Glutamatergic neuron (in vitro differentiated cells): ENCODE results near the gene GORAB. TPM values are rescaled to one million over a fixed set of nuclear protein-coding genes. Genes with fewer than 3 reads are reported as not detected.

Experiments
- DNase-seq: peaks from one replicate; pipeline ENCODE4 v3.0.0; 2022
- H3K27ac Mint-ChIP-seq: one replicate; pipeline ENCODE4 v1.8.0; 2020; ENCODE audit warnings: mild to moderate bottlenecking, mixed read lengths, inconsistent platforms; ENCODE audit not compliant: unreplicated experiment
- H3K27me3 Mint-ChIP-seq: one replicate; pipeline ENCODE4 v1.8.0; 2020; ENCODE audit warnings: mild to moderate bottlenecking, moderate library complexity, mixed read lengths, inconsistent platforms; ENCODE audit not compliant: unreplicated experiment
- H3K36me3 Mint-ChIP-seq: one replicate; pipeline ENCODE4 v1.8.0; 2020; ENCODE audit warnings: mild to moderate bottlenecking, mixed read lengths, inconsistent platforms; ENCODE audit not compliant: unreplicated experiment
- H3K4me1 Mint-ChIP-seq: one replicate; pipeline ENCODE4 v1.8.0; 2020; ENCODE audit warnings: mild to moderate bottlenecking, low read depth, mixed read lengths, inconsistent platforms; ENCODE audit not compliant: unreplicated experiment
- H3K4me3 Mint-ChIP-seq: one replicate; pipeline ENCODE4 v1.8.0; 2020; ENCODE audit warnings: mild to moderate bottlenecking, mixed read lengths, inconsistent platforms; ENCODE audit not compliant: unreplicated experiment
- H3K9me3 Mint-ChIP-seq: one replicate; pipeline ENCODE4 v1.8.0; 2020; ENCODE audit warnings: mild to moderate bottlenecking, moderate library complexity, mixed read lengths, inconsistent platforms; ENCODE audit not compliant: unreplicated experiment
- total RNA-seq: library from RNA; stranded (reverse); fragmentation: NEBNext Ultra II Directional; extraction: Animal tissue kit (Norgen Biotek cat#: 25700); gene quantifications from one replicate; pipeline ENCODE4 v1.2.1, GENCODE V29; 2021; ENCODE audit not compliant: unreplicated experiment
- TF ChIP-seq, protein P1 (sequence below): fragments of 200-600 bp; sonication (generic); IDR thresholded peaks from one replicate; pipeline ENCODE4 v1.5.0; 2021; ENCODE audit not compliant: partially characterized antibody, unreplicated experiment

GORAB gene
- total RNA-seq, 1 donor from 2014 or later = 9.1 TPM

DNA sequence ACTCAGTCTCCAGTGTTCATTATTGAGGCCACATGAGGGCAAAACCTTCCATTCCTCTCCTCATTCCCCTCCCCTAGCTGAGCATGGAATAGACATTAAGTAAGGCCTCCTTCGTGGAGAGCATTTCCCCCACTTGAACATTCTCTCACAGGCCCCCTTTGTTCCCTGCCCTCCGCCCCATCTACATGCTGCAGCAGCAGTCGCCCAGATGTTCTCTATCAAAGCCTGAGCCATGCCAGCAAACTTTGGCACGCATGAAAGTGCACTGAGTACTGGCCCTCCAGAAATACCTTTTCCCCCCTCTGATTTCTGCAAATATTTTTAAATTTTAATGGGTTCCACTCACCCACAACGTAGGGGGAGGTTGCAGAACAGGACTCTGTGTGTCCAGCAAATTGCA lies 20.9 kb upstream of the GORAB start:
- H3K36me3 Mint-ChIP-seq = no peaks in the 10 kb centered on the region
- no peak overlapping the region for H3K4me3 Mint-ChIP-seq
- TF ChIP-seq, protein P1, sequence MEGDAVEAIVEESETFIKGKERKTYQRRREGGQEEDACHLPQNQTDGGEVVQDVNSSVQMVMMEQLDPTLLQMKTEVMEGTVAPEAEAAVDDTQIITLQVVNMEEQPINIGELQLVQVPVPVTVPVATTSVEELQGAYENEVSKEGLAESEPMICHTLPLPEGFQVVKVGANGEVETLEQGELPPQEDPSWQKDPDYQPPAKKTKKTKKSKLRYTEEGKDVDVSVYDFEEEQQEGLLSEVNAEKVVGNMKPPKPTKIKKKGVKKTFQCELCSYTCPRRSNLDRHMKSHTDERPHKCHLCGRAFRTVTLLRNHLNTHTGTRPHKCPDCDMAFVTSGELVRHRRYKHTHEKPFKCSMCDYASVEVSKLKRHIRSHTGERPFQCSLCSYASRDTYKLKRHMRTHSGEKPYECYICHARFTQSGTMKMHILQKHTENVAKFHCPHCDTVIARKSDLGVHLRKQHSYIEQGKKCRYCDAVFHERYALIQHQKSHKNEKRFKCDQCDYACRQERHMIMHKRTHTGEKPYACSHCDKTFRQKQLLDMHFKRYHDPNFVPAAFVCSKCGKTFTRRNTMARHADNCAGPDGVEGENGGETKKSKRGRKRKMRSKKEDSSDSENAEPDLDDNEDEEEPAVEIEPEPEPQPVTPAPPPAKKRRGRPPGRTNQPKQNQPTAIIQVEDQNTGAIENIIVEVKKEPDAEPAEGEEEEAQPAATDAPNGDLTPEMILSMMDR = no peak
- no peak for DNase-seq
- no peaks in the 10 kb centered on the region for H3K27me3 Mint-ChIP-seq
- no peak overlapping the region for H3K27ac Mint-ChIP-seq
- peaks cover 1% of the 10 kb centered on the region for H3K9me3 Mint-ChIP-seq
- no peaks in the 10 kb centered on the region for H3K4me1 Mint-ChIP-seq

DNA sequence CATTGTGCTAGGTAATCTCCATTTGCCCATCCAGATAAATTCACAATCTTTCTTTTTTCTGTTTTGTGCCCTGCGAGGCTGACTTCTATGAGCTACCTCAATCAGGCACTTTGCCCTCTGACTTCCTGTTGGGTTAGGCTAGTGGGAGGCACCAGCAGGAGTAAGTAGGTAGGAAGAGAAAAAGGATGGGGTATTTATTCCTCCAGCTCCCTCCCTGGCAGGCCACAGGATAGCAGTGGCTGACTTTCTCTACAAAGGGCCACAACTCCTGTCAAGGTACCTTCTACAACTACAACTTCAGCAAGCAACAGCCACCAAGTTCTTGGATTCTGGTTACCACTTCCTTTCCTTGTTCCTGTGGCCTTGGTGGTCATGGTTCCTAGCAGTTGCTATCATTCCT lies 18.8 kb upstream of the GORAB start:
- Mint-ChIP-seq H3K27me3 (no peaks in the 10 kb centered on the region), H3K9me3 (peaks cover 1% of the 10 kb centered on the region), H3K4me3 (no peak overlapping the region), H3K27ac (no peak overlapping the region), H3K4me1 (no peaks in the 10 kb centered on the region), H3K36me3 (no peaks in the 10 kb centered on the region)
- DNase-seq = no peak
- TF ChIP-seq, protein P1 = no peak

DNA sequence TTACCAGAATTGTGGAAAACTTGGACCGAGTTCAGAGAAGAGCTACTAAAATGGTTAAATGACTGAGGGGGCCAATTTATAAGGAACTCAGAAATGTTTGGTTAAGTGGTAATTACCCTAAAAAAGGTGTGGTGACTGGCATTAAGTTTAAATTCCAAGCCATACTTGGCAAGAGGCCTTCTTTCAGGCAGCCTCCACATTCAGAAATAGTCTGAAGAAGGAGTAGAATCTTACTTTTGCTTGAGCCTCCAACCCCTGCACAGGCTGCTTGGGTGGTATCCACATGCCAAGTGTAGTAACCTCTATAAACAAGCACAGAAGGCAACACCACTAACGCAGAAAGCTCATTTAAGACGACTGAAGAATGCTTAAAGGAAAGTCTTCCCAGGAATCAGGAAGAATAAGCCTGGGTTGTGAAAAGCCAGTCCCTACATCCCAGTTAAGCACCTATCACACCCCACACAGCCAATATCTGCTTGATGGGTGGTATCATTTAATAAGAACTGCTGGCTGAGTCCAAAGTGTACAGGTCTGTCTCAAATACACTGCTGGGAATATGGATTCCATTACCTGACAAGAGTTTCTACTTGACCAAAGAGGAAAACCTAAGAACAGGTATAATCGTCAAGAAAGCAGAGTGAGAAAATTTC lies 13.7 kb upstream of the GORAB start:
- Mint-ChIP-seq H3K4me1 (no peaks in the 10 kb centered on the region), H3K27ac (no peak overlapping the region), H3K9me3 (no peaks in the 10 kb centered on the region), H3K4me3 (no peak overlapping the region), H3K27me3 (no peaks in the 10 kb centered on the region), H3K36me3 (no peaks in the 10 kb centered on the region)
- DNase-seq = no peak
- TF ChIP-seq, protein P1 = no peak

DNA sequence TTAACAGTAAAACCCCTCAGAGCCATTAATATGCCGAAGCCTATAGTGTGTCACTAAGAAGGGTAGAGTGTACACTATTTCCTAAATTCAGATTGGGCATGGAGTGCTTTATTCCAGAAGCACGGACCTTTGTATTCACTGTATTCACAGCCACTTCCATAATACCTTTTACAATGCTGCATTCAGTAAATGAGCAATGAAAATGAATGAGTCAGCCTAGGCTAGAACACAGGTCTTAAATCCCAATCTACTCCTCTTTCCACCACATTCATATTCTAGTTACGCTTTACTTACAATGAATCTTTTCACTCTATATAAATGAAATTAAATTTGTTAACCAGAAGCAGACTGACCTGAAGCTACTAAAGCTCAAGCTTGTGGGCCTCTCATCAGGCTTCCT lies 13.0 kb upstream of the GORAB start:
- TF ChIP-seq, protein P1 = no peak
- Mint-ChIP-seq H3K36me3 (no peaks in the 10 kb centered on the region), H3K9me3 (no peaks in the 10 kb centered on the region)

DNA sequence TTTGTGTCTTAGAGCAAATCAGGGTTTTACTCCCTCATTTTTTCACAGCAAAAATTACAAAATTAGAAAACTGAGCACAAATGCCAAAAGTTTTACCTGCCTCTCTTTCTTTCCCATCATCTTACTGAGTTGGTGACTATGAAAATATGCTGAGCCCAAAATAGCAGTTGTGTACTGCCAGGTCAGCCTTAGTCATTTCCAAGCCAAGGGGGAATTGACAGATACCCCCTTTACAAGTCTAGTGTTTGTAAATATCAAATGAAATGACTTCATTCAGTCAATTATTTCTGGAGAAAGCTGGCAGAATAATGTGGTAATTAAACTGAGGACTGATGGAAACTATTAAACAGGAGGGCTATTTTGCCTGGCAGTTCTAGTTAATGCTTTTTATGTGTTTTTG lies 11.4 kb upstream of the GORAB start:
- Mint-ChIP-seq H3K27ac (no peak overlapping the region), H3K4me3 (no peak overlapping the region), H3K36me3 (no peaks in the 10 kb centered on the region), H3K27me3 (no peaks in the 10 kb centered on the region), H3K4me1 (no peaks in the 10 kb centered on the region), H3K9me3 (no peaks in the 10 kb centered on the region)
- TF ChIP-seq, protein P1 = no peak
- DNase-seq = no peak

More for the DNA sequence above, 13.0 kb upstream of the GORAB start:
- no peak for DNase-seq
- no peak overlapping the region for H3K27ac Mint-ChIP-seq
- no peaks in the 10 kb centered on the region for H3K4me1 Mint-ChIP-seq
- no peak overlapping the region for H3K4me3 Mint-ChIP-seq
- H3K27me3 Mint-ChIP-seq = no peaks in the 10 kb centered on the region
